ENCODE results near the gene SNRNP48.

DNA sequence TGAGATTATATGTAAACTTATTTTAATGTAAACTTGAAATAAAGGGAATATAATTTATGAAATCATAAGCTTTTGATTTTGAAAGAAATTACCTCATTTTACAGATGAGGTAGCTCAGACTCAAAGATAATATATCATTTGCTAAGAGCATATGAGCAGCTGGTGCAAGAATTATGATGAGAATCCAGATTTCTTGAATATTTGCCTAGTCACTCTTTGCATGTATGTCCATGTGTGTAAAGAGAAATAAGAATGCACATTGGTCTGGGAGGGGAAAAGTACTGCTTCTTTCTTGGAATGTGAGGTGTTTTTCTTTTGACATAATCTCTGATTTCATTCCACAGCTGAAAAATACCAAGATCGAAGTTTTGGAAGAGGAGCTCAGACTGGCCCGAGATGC lies 11.1 kb upstream of the SNRNP48 start:
- TF ChIP-seq CTCF (IDR thresholded peaks at IDR 0.05) (no peak), POLR2A (IDR thresholded peaks at IDR 0.05) (no peak)

Data from vagina (tissue), 2 donors.